ENCODE measurements around the gene MTFR1L. TPM values are rescaled to one million over a fixed set of nuclear protein-coding genes. Genes with fewer than 3 reads are reported as not detected.
A peak's percentile ranks its signal among the peaks of the same experiment; 100 is the strongest.

MTFR1L gene
- polyA plus RNA-seq, 1 of the 3 experiments (the other 2 are of a cell fraction) = 53.6 TPM

GRCh38 chr1:25809283-25809926 lies 10.3 kb upstream of the MTFR1L start:
- Histone ChIP-seq H3K36me3 (replicated peaks in 1 of 2; ENCODE audit: control insufficient read depth in 1 of 2, insufficient read depth in 2 of 2, low read length in 1 of 2) (peaks cover 3 to 50% of the 10 kb centered on the region in 2 experiments), H3K4me2 (no peak overlapping the region), H2AFZ (ENCODE audit: low read depth) (no peak overlapping the region), H3K9ac (no peak overlapping the region), H3K9me3 (no peaks in the 10 kb centered on the region), H3F3A (replicated peaks; ENCODE audit: insufficient read depth) (no peaks in the 10 kb centered on the region), H3K9me2 (no peaks in the 10 kb centered on the region), H4K20me1 (ENCODE audit: insufficient read depth) (no peaks in the 10 kb centered on the region), H3K79me2 (ENCODE audit: insufficient read depth) (no peaks in the 10 kb centered on the region), H3K27ac (ENCODE audit: low read depth in 2 of 2, low read length in 1 of 2) (no peak overlapping the region), H3K27me3 (ENCODE audit: insufficient read depth) (no peaks in the 10 kb centered on the region), H3K4me1 (ENCODE audit: control insufficient read depth in 1 of 2, insufficient read depth in 2 of 2, low read depth in 1 of 2, low read length in 1 of 2) (peaks cover 0 to 24% of the 10 kb centered on the region in 2 experiments; a peak in 1 of 4 replicates), H3K4me3 (ENCODE audit: low read depth in 2 of 2, low read length in 1 of 2) (no peak overlapping the region)
- CTCF ChIA-PET = interaction anchor here (0.7 to 4.7 kb wide), 15 partner anchors 9 to 328 kb away, joined by 3 to 76 read pairs (median 6); partner anchors contain the start of genes LDLRAP1, MTFR1L and SELENON
- 92% methylated on average over 14 of the region's 18 CpGs for WGBS (ENCODE audit: low lambda C conversion rate)
- TF ChIP-seq USF2 (IDR thresholded peaks at IDR 0.05; ENCODE audit: borderline replicate concordance, low read depth, low read length) = no peak
- no peak for TF ChIP-seq TEAD4 (IDR thresholded peaks at IDR 0.05; ENCODE audit: borderline replicate concordance, insufficient read depth)
- no peak for TF ChIP-seq FOXJ3 (CRISPR knock-in tag; IDR thresholded peaks at IDR 0.05)
- no peak for TF ChIP-seq IRF3 (IDR thresholded peaks at IDR 0.05; ENCODE audit: low read depth, low read length)
- no peak for TF ChIP-seq GATA2 (CRISPR knock-in tag; IDR thresholded peaks at IDR 0.05)
- TF ChIP-seq SIN3A (IDR thresholded peaks at IDR 0.05; ENCODE audit: borderline replicate concordance, low read depth, low read length) = no peak
- no peak for TF ChIP-seq FOXM1 (IDR thresholded peaks at IDR 0.05; ENCODE audit: low read depth)
- TF ChIP-seq FOSL2 (IDR thresholded peaks at IDR 0.05; ENCODE audit: borderline replicate concordance, low read depth) = no peak
- TF ChIP-seq EZH2phosphoT487 (IDR thresholded peaks at IDR 0.05; ENCODE audit: borderline replicate concordance, low read depth) = no peak
- TF ChIP-seq TCF12 (IDR thresholded peaks at IDR 0.05) = no peak
- no peak for TF ChIP-seq JUND (IDR thresholded peaks at IDR 0.05)
- no peak for DNase-seq
- POLR2A ChIA-PET = interaction anchor here (1.0 to 1.2 kb wide), 2 partner anchors 10 to 198 kb away, joined by 4 read pairs; partner anchors contain the start of gene SELENON

- Histone ChIP-seq H3K9me2 (no peaks in the 10 kb centered on the region), H4K20me1 (ENCODE audit: insufficient read depth) (no peaks in the 10 kb centered on the region), H3K4me3 (ENCODE audit: low read depth in 2 of 2, low read length in 1 of 2) (no peak overlapping the region), H3K27ac (ENCODE audit: low read depth in 2 of 2, low read length in 1 of 2) (0 out of 4 replicates have a peak overlapping the region, but pooled peaks of 1 of the 2 experiments have one; percentile 8), H3F3A (replicated peaks; ENCODE audit: insufficient read depth) (no peaks in the 10 kb centered on the region), H2AFZ (ENCODE audit: low read depth) (no peak overlapping the region), H3K4me2 (no peak overlapping the region), H3K4me1 (ENCODE audit: control insufficient read depth in 1 of 2, insufficient read depth in 2 of 2, low read depth in 1 of 2, low read length in 1 of 2) (peaks cover 0 to 23% of the 10 kb centered on the region in 2 experiments; a peak in 1 of 4 replicates), H3K9me3 (no peaks in the 10 kb centered on the region), H3K79me2 (ENCODE audit: insufficient read depth) (no peaks in the 10 kb centered on the region), H3K36me3 (replicated peaks in 1 of 2; ENCODE audit: control insufficient read depth in 1 of 2, insufficient read depth in 2 of 2, low read length in 1 of 2) (peaks cover 3 to 49% of the 10 kb centered on the region in 2 experiments), H3K27me3 (ENCODE audit: insufficient read depth) (no peaks in the 10 kb centered on the region), H3K9ac (no peak overlapping the region)
- ChIA-PET POLR2A (interaction anchor here (0.7 to 1.2 kb wide), 3 partner anchors 9 to 198 kb away, joined by 3 to 4 read pairs (median 4); partner anchors contain the start of genes MTFR1L and SELENON), CTCF (interaction anchor here (0.7 to 4.7 kb wide), 22 partner anchors 9 to 328 kb away, joined by 3 to 76 read pairs (median 6); partner anchors contain the start of genes LDLRAP1, MTFR1L and SELENON)
- no peak for TF ChIP-seq REST (IDR thresholded peaks at IDR 0.05; ENCODE audit: low read depth, low read length)
- TF ChIP-seq RAD21 (IDR thresholded peaks at IDR 0.05; ENCODE audit: low read length) = peak; percentile 35
- WGBS (ENCODE audit: low lambda C conversion rate) = 40% methylated on average over 1 of the region's 7 CpGs
- DNase-seq = no peak
Observed at GRCh38 chr1:25809929-25810328, 9.8 kb upstream of the MTFR1L start.
